Liver (tissue), 9 donors: ENCODE data around the gene FOXN3. TPM values are rescaled to one million over a fixed set of nuclear protein-coding genes. Genes with fewer than 3 reads are reported as not detected.

Experiments used
- DNase-seq: peaks from one replicate; pipeline ENCODE4 v3.0.0-alpha.2; 2017; ENCODE audit warnings: low spot score
- H3K27ac ChIP-seq, 2 donors: one replicate each; pipeline ENCODE4 v1.7.0; 2013; ENCODE audit warnings: inconsistent platforms in 2 of 2, low read length in 2 of 2, control low read depth in 1 of 2, low read depth in 1 of 2, mild to moderate bottlenecking in 1 of 2
- H3K27me3 ChIP-seq, 4 donors: one replicate each; pipeline versions ENCODE4 v1.6.1 to v1.7.0; 2013; ENCODE audit warnings: low read length in 3 of 4, inconsistent platforms in 1 of 4, mild to moderate bottlenecking in 1 of 4, moderate library complexity in 1 of 4; ENCODE audit not compliant: control insufficient read depth in 4 of 4, insufficient read depth in 4 of 4
- H3K36me3 ChIP-seq, 4 donors: one replicate each; pipeline versions ENCODE4 v1.6.1 to v1.7.0; 2013; ENCODE audit warnings: low read length in 3 of 4, mild to moderate bottlenecking in 3 of 4, low read depth in 1 of 4, moderate library complexity in 1 of 4; ENCODE audit not compliant: control insufficient read depth in 4 of 4, insufficient read depth in 3 of 4
- H3K4me1 ChIP-seq, 4 donors: one replicate each; pipeline versions ENCODE4 v1.6.1 to v1.7.0; 2013; ENCODE audit warnings: low read length in 3 of 4, mild to moderate bottlenecking in 3 of 4, moderate library complexity in 1 of 4; ENCODE audit not compliant: control insufficient read depth in 4 of 4, insufficient read depth in 4 of 4
- H3K4me3 ChIP-seq, 3 donors: one replicate each; pipeline versions ENCODE4 v1.6.1 to v1.7.0; 2013; ENCODE audit warnings: low read length in 3 of 3, control low read depth in 1 of 3, low read depth in 1 of 3, mild to moderate bottlenecking in 1 of 3
- H3K9ac ChIP-seq, 2 donors: one replicate each; pipeline ENCODE4 v1.7.0; 2013; ENCODE audit warnings: low read length in 2 of 2, mild to moderate bottlenecking in 2 of 2, moderate library complexity in 2 of 2, control low read depth in 1 of 2, low read depth in 1 of 2
- H3K9me3 ChIP-seq, 4 donors: one replicate each; pipeline versions ENCODE4 v1.6.1 to v1.7.0; 2013; ENCODE audit warnings: low read length in 3 of 4; ENCODE audit not compliant: control insufficient read depth in 4 of 4
- EGR1 ChIP-seq, 2 donors: IDR thresholded peaks; 2 replicates each; pipeline ENCODE4 v1.6.1; 2016 to 2018; ENCODE audit warnings: antibody characterized with exemption in 2 of 2, low read depth in 2 of 2
- FOXA2 ChIP-seq: IDR thresholded peaks from 2 replicates; pipeline ENCODE4 v1.6.1; 2016; ENCODE audit warnings: antibody characterized with exemption
- GABPA ChIP-seq, 2 donors: IDR thresholded peaks in 1 of 2; conservative IDR thresholded peaks in 1 of 2; 2 replicates each; pipeline ENCODE4 v1.6.1; 2016; ENCODE audit warnings: antibody characterized with exemption in 2 of 2, mild to moderate bottlenecking in 1 of 2, moderate library complexity in 1 of 2
- HNF4G ChIP-seq: IDR thresholded peaks from 2 replicates; pipeline ENCODE4 v1.6.1; 2016; ENCODE audit warnings: antibody characterized with exemption
- NR2F2 ChIP-seq: IDR thresholded peaks from 2 replicates; pipeline ENCODE4 v1.6.1; 2016; ENCODE audit warnings: antibody characterized with exemption
- RAD21 ChIP-seq, 2 donors: IDR thresholded peaks; 2 replicates each; pipeline ENCODE4 v1.6.1; 2016; ENCODE audit warnings: antibody characterized with exemption in 2 of 2, mild to moderate bottlenecking in 2 of 2
- RXRA ChIP-seq, 2 donors: IDR thresholded peaks; 2 replicates each; pipeline ENCODE4 v1.6.1; 2017 to 2018; ENCODE audit warnings: antibody characterized with exemption in 2 of 2, mild to moderate bottlenecking in 1 of 2
- SP1 ChIP-seq: IDR thresholded peaks from 2 replicates; pipeline ENCODE4 v1.6.1; 2018; ENCODE audit warnings: antibody characterized with exemption, mild to moderate bottlenecking
- TAF1 ChIP-seq: conservative IDR thresholded peaks from 2 replicates; pipeline ENCODE4 v1.6.1; 2016; ENCODE audit warnings: antibody characterized with exemption, mild to moderate bottlenecking
- YY1 ChIP-seq: IDR thresholded peaks from 2 replicates; pipeline ENCODE4 v1.6.1; 2016; ENCODE audit warnings: antibody characterized with exemption, mild to moderate bottlenecking
- WGBS: extraction: QIAGEN DNeasy Blood & Tissue Kit; methylation state at CpG from one replicate; pipeline ENCODE4 v1.1.7; 2013; 5-methylcytosine and 5-hydroxymethylcytosine counted together
- polyA plus RNA-seq, 2 donors: library from polyadenylated mRNA; stranded (reverse) in 1 of 2; unstranded in 1 of 2; fragments of 200-250 nt in 1 of 2; fragments of >200 nt in 1 of 2; fragmentation: Nextera tagmentation in 1 of 2; extraction: Ambion mirVana in 1 of 2; gene quantifications; one replicate each; pipeline versions ENCODE4 v1.2.1 to v1.2.3, GENCODE V29; 2013 to 2015
- total RNA-seq, 2 donors: library from RNA; depleted of rRNA; stranded (reverse); fragments of >200 nt; gene quantifications; one replicate each; pipeline ENCODE4 v1.2.3, GENCODE V29; 2014
- TF ChIP-seq, protein P1 (sequence below): IDR thresholded peaks from 2 replicates; pipeline ENCODE4 v1.6.1; 2016; ENCODE audit warnings: antibody characterized with exemption
- TF ChIP-seq, protein P2 (sequence below): IDR thresholded peaks from 2 replicates; pipeline ENCODE4 v1.6.1; 2016; ENCODE audit warnings: antibody characterized with exemption, mild to moderate bottlenecking
- TF ChIP-seq, protein P3 (sequence below): IDR thresholded peaks from 2 replicates; pipeline ENCODE4 v1.6.1; 2016; ENCODE audit warnings: antibody characterized with exemption
- TF ChIP-seq, protein P4 (sequence below): fragments of 150-350 bp; IDR thresholded peaks from 2 replicates; pipeline ENCODE4 v1.5.1; 2017; ENCODE audit warnings: improper control_type of control experiment, low read depth, low read length; ENCODE audit not compliant: missing input control
- donor health status: healthy.
- donor health status: healthy.
- donor health status: healthy.
- donor health status: healthy.
- donor health status: healthy.

The FOXN3 gene
- total and polyA plus RNA-seq, 4 donors: 17.8 to 44.8 (median 35.3) TPM

DNA sequence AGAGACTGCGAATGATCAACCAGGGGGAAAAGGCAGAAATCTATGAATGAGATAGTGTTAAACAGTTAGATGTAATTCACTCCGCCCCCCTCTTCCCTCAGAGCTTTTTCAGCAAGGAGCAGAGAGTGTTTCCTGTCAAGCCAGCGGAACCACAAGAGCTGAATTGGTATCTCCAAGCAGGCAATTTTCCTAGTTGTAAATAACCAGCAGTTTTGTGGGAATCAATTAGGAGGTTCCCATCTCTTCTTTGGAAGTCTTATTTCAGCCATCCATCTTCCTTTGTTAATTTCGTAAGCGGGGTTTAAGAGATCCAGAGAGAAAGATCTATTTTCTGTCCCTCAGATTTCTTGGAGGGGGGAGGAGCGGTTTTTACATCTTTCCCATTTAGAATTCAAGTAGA, 178.0 kb downstream of the FOXN3 start:
- Histone ChIP-seq H3K9me3 (no peaks in the 10 kb centered on the region), H3K9ac (no peak overlapping the region), H3K36me3 (peaks cover 0 to 3% (median 0%) of the 10 kb centered on the region in 4 donors), H3K4me3 (no peak overlapping the region), H3K27me3 (no peaks in the 10 kb centered on the region), H3K4me1 (no peaks in the 10 kb centered on the region), H3K27ac (no peak overlapping the region)
- 92% methylated on average over 6 of the region's 6 CpGs for WGBS
- no peak for TF ChIP-seq FOXA2
- TF ChIP-seq, protein P1, sequence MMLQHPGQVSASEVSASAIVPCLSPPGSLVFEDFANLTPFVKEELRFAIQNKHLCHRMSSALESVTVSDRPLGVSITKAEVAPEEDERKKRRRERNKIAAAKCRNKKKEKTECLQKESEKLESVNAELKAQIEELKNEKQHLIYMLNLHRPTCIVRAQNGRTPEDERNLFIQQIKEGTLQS: no peak
- TF ChIP-seq, protein P2, sequence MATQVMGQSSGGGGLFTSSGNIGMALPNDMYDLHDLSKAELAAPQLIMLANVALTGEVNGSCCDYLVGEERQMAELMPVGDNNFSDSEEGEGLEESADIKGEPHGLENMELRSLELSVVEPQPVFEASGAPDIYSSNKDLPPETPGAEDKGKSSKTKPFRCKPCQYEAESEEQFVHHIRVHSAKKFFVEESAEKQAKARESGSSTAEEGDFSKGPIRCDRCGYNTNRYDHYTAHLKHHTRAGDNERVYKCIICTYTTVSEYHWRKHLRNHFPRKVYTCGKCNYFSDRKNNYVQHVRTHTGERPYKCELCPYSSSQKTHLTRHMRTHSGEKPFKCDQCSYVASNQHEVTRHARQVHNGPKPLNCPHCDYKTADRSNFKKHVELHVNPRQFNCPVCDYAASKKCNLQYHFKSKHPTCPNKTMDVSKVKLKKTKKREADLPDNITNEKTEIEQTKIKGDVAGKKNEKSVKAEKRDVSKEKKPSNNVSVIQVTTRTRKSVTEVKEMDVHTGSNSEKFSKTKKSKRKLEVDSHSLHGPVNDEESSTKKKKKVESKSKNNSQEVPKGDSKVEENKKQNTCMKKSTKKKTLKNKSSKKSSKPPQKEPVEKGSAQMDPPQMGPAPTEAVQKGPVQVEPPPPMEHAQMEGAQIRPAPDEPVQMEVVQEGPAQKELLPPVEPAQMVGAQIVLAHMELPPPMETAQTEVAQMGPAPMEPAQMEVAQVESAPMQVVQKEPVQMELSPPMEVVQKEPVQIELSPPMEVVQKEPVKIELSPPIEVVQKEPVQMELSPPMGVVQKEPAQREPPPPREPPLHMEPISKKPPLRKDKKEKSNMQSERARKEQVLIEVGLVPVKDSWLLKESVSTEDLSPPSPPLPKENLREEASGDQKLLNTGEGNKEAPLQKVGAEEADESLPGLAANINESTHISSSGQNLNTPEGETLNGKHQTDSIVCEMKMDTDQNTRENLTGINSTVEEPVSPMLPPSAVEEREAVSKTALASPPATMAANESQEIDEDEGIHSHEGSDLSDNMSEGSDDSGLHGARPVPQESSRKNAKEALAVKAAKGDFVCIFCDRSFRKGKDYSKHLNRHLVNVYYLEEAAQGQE: no peak
- TF ChIP-seq, protein P3, sequence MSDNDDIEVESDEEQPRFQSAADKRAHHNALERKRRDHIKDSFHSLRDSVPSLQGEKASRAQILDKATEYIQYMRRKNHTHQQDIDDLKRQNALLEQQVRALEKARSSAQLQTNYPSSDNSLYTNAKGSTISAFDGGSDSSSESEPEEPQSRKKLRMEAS: no peak
- no peak for TF ChIP-seq SP1
- no peak for TF ChIP-seq RAD21 (IDR thresholded peaks at IDR 0.05)
- TF ChIP-seq TAF1: no peak
- TF ChIP-seq NR2F2: no peak
- TF ChIP-seq, protein P4, sequence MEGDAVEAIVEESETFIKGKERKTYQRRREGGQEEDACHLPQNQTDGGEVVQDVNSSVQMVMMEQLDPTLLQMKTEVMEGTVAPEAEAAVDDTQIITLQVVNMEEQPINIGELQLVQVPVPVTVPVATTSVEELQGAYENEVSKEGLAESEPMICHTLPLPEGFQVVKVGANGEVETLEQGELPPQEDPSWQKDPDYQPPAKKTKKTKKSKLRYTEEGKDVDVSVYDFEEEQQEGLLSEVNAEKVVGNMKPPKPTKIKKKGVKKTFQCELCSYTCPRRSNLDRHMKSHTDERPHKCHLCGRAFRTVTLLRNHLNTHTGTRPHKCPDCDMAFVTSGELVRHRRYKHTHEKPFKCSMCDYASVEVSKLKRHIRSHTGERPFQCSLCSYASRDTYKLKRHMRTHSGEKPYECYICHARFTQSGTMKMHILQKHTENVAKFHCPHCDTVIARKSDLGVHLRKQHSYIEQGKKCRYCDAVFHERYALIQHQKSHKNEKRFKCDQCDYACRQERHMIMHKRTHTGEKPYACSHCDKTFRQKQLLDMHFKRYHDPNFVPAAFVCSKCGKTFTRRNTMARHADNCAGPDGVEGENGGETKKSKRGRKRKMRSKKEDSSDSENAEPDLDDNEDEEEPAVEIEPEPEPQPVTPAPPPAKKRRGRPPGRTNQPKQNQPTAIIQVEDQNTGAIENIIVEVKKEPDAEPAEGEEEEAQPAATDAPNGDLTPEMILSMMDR: no peak
- TF ChIP-seq YY1: no peak
- no peak for TF ChIP-seq GABPA (IDR thresholded peaks at IDR 0.05 in 1 of 2, conservative IDR thresholded peaks at IDR 0.05 in 1 of 2)
- no peak for TF ChIP-seq RXRA (IDR thresholded peaks at IDR 0.05)
- TF ChIP-seq HNF4G: no peak
- DNase-seq: no peak

DNA sequence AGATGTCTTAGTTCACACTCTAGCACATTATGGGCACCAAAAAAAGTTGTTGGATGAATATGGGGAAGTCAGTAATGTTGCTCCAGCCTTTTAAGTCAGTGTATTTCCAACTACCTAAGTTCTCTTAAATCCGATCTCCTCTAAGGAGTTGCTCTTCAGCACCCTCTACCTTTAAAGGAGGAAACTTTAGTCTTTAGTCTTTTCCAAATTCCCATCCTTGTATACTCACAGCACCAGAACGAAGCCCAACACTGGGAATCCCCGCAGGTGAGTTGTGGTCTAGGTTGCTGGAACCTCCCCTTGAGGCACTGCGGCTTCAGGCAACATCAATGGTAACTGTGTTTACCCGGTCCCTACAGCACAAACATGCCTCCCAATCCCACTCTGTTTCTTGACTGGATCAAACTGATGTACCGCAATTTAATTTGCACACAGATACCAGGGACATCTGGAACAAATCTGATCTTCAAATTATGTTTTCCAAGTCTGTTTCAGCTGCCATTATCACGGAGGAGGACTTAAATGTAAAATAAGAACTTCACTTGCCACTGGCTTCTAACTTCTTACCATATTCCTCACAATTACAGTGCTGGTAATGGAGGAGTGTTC, 179.0 kb downstream of the FOXN3 start:
- Histone ChIP-seq H3K27ac (no peak overlapping the region), H3K9me3 (no peaks in the 10 kb centered on the region), H3K27me3 (no peaks in the 10 kb centered on the region), H3K4me3 (no peak overlapping the region), H3K36me3 (peaks cover 0 to 3% (median 0%) of the 10 kb centered on the region in 4 donors), H3K4me1 (no peaks in the 10 kb centered on the region), H3K9ac (no peak overlapping the region)
- no peak for DNase-seq
- TF ChIP-seq TAF1 (no peak), EGR1 (IDR thresholded peaks at IDR 0.05; ENCODE audit: low read depth in 2 of 2) (no peak), RAD21 (IDR thresholded peaks at IDR 0.05) (peak; percentile 38 to 39)
- TF ChIP-seq, protein P4: no peak
- 83% methylated on average over 7 of the region's 7 CpGs for WGBS
